Activated CD8-positive, alpha-beta memory T cell treated with anti-CD3 and anti-CD28 coated beads, Interleukin-2, amount 50 U/mL, for 24 hours (primary cell): ENCODE results near the gene SPG11.
A peak's percentile ranks its signal among the peaks of the same experiment; 100 is the strongest.
"Not testable (repeated sequence)": the region's sequence is repeated elsewhere in the genome, so short reads cannot be mapped to it uniquely, and the experiment has no call there.

ENCODE experiments used
- DNase-seq: peaks from one replicate; pipeline ENCODE4 v3.0.0-alpha.2; 2020; ENCODE audit errors: extremely low read depth

SPG11 gene

GRCh38 chr15:44663410-44664308 is at the start of gene SPG11:
TSS of gene SPG11 (minus strand) at chr15:44663662. CDS start at chr15:44663647, 15 bp downstream.
- peak; percentile 98 for DNase-seq

GRCh38 chr15:44712346-44713005 is 49.0 kb upstream of the SPG11 start:
- DNase-seq: no peak

GRCh38 chr15:44711743-44712345 is 48.4 kb upstream of the SPG11 start:
- DNase-seq: no peak

- DNase-seq: peak; percentile 86
These were observed 47.8 kb upstream of the SPG11 start, which contains the start of the genes B2M and PATL2 for GRCh38 chr15:44711096-44711742. TSS of gene B2M (plus strand) at chr15:44711517. CDS start at chr15:44711547, 30 bp downstream. TSS of gene PATL2 (minus strand) at chr15:44711323. CDS start at chr15:44676490, 34,833 bp downstream.

- DNase-seq: no peak
These were observed 47.0 kb upstream of the SPG11 start for GRCh38 chr15:44710236-44711095.

GRCh38 chr15:44706946-44707636 is 43.6 kb upstream of the SPG11 start:
- no peak for DNase-seq

GRCh38 chr15:44706401-44706800 is 42.9 kb upstream of the SPG11 start:
- DNase-seq: no peak

GRCh38 chr15:44705986-44706385 is 42.5 kb upstream of the SPG11 start:
- DNase-seq: no peak

GRCh38 chr15:44700676-44701075 is 37.2 kb upstream of the SPG11 start:
- not testable (repeated sequence) for DNase-seq

GRCh38 chr15:44698641-44699040 is 35.2 kb upstream of the SPG11 start:
- DNase-seq: no peak

- DNase-seq: no peak
These were observed 33.6 kb upstream of the SPG11 start for GRCh38 chr15:44697014-44697413.

GRCh38 chr15:44695294-44695693 is 31.8 kb upstream of the SPG11 start:
- DNase-seq: no peak

- no peak for DNase-seq
These were observed 31.0 kb upstream of the SPG11 start for GRCh38 chr15:44694416-44694815.

- DNase-seq: no peak
These were observed 29.2 kb upstream of the SPG11 start for GRCh38 chr15:44692659-44693058.

GRCh38 chr15:44690245-44690644 is 26.8 kb upstream of the SPG11 start:
- DNase-seq: not testable (repeated sequence)

- DNase-seq: not testable (repeated sequence)
These were observed 25.9 kb upstream of the SPG11 start for GRCh38 chr15:44689318-44689717.

GRCh38 chr15:44682809-44683682 is 19.6 kb upstream of the SPG11 start:
- DNase-seq: peak; percentile 49

- no peak for DNase-seq
These were observed 18.7 kb upstream of the SPG11 start for GRCh38 chr15:44682211-44682610.

- no peak for DNase-seq
These were observed 13.2 kb upstream of the SPG11 start for GRCh38 chr15:44676676-44677075.
